Measurements from ENCODE around the gene MTM1.

The MTM1 gene

GRCh38 chrX:150529587-150529986 is 38.8 kb upstream of the MTM1 start:
- TF ChIP-seq RAD21 (IDR thresholded peaks at IDR 0.05; ENCODE audit: low read depth) (no peak), TEAD4 (IDR thresholded peaks at IDR 0.05) (no peak), FOXM1 (IDR thresholded peaks at IDR 0.05; ENCODE audit: borderline replicate concordance, low read depth) (no peak), TAF1 (IDR thresholded peaks at IDR 0.05; ENCODE audit: low read depth) (no peak), REST (IDR thresholded peaks at IDR 0.05; ENCODE audit: low read depth) (no peak), ZBTB7A (IDR thresholded peaks at IDR 0.05; ENCODE audit: low read depth) (no peak), YY1 (IDR thresholded peaks at IDR 0.05; ENCODE audit: low read depth) (no peak), NFIC (IDR thresholded peaks at IDR 0.05) (no peak), EGR1 (IDR thresholded peaks at IDR 0.05) (no peak)
- TF ChIP-seq, protein P1, sequence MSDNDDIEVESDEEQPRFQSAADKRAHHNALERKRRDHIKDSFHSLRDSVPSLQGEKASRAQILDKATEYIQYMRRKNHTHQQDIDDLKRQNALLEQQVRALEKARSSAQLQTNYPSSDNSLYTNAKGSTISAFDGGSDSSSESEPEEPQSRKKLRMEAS (IDR thresholded peaks at IDR 0.05): no peak
- TF ChIP-seq, protein P2, sequence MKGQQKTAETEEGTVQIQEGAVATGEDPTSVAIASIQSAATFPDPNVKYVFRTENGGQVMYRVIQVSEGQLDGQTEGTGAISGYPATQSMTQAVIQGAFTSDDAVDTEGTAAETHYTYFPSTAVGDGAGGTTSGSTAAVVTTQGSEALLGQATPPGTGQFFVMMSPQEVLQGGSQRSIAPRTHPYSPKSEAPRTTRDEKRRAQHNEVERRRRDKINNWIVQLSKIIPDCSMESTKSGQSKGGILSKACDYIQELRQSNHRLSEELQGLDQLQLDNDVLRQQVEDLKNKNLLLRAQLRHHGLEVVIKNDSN (IDR thresholded peaks at IDR 0.05): no peak

DNA sequence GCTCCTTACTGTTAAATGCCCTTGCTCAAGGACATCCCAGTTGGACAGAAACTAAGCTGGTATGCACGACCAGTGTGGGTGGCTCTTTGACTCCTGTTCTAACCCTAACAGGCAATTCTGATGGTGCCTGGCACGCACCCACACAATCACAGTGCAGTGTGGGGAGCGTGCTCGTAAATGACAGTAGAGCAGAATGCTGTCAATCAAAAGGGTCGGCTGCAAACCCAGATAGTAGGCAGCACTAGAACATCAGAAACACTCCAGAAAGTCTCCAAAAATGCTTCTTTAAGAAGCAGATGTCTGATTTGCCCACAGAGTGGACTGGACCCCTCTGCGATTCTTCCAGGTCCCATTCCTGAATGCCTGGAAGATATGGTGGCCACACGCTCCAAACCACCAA is 37.6 kb upstream of the MTM1 start:
- TF ChIP-seq, protein P1 (IDR thresholded peaks at IDR 0.05): no peak
- TF ChIP-seq EP300 (IDR thresholded peaks at IDR 0.05; ENCODE audit: borderline replicate concordance) (no peak), YY1 (IDR thresholded peaks at IDR 0.05; ENCODE audit: low read depth) (no peak), CREB1 (IDR thresholded peaks at IDR 0.05; ENCODE audit: low read depth) (no peak), CEBPB (IDR thresholded peaks at IDR 0.05) (no peak), TAF1 (IDR thresholded peaks at IDR 0.05; ENCODE audit: low read depth) (no peak), RAD21 (IDR thresholded peaks at IDR 0.05; ENCODE audit: low read depth) (no peak), FOXM1 (IDR thresholded peaks at IDR 0.05; ENCODE audit: borderline replicate concordance, low read depth) (no peak), TCF12 (IDR thresholded peaks at IDR 0.05; ENCODE audit: low read depth) (no peak), TEAD4 (IDR thresholded peaks at IDR 0.05) (no peak)

GRCh38 chrX:150531467-150531866 is 37.0 kb upstream of the MTM1 start:
- TF ChIP-seq EP300 (IDR thresholded peaks at IDR 0.05; ENCODE audit: borderline replicate concordance) (no peak), CREB1 (IDR thresholded peaks at IDR 0.05; ENCODE audit: low read depth) (no peak), TEAD4 (IDR thresholded peaks at IDR 0.05) (no peak), EGR1 (IDR thresholded peaks at IDR 0.05) (no peak), CEBPB (IDR thresholded peaks at IDR 0.05) (no peak), RAD21 (IDR thresholded peaks at IDR 0.05; ENCODE audit: low read depth) (no peak), FOXM1 (IDR thresholded peaks at IDR 0.05; ENCODE audit: borderline replicate concordance, low read depth) (no peak), REST (IDR thresholded peaks at IDR 0.05; ENCODE audit: low read depth) (no peak), YY1 (IDR thresholded peaks at IDR 0.05; ENCODE audit: low read depth) (no peak), TCF12 (IDR thresholded peaks at IDR 0.05; ENCODE audit: low read depth) (no peak), NFIC (IDR thresholded peaks at IDR 0.05) (no peak), ZBTB7A (IDR thresholded peaks at IDR 0.05; ENCODE audit: low read depth) (no peak), TAF1 (IDR thresholded peaks at IDR 0.05; ENCODE audit: low read depth) (no peak)
- TF ChIP-seq, protein P1 (IDR thresholded peaks at IDR 0.05): no peak
- TF ChIP-seq, protein P2 (IDR thresholded peaks at IDR 0.05): no peak

GRCh38 chrX:150533863-150534262 is 34.6 kb upstream of the MTM1 start:
- TF ChIP-seq REST (IDR thresholded peaks at IDR 0.05; ENCODE audit: low read depth) (no peak), YY1 (IDR thresholded peaks at IDR 0.05; ENCODE audit: low read depth) (no peak), NFIC (IDR thresholded peaks at IDR 0.05) (no peak)

Data from Ishikawa (cell line).